OCI-LY1 (cell line): Measurements from ENCODE around the gene S1PR2.
"Not testable (repeated sequence)": the region's sequence is repeated elsewhere in the genome, so short reads cannot be mapped to it uniquely, and the experiment has no call there.

Experiments
- H2AFZ ChIP-seq: fragments of 200-600 bp; sonication (generic), shearing (Covaris generic); 2 replicates; pipeline ENCODE4 v1.6.0; 2014; ENCODE audit warnings: antibody characterized with exemption, mild to moderate bottlenecking, low read length
- H3F3A ChIP-seq: fragments of 200-600 bp; sonication (generic), shearing (Covaris generic); 2 replicates; pipeline ENCODE4 v1.6.0; 2014; ENCODE audit warnings: mild to moderate bottlenecking, antibody characterized with exemption, low read length, moderate library complexity; ENCODE audit not compliant: insufficient read depth
- H3K27ac ChIP-seq: fragments of 200-600 bp; sonication (generic); 2 replicates; pipeline ENCODE4 v1.5.1; 2014; ENCODE audit warnings: low read length, mixed run types, mild to moderate bottlenecking, low read depth; ENCODE audit not compliant: poor library complexity, severe bottlenecking
- H3K27me3 ChIP-seq: fragments of 200-600 bp; sonication (generic); 2 replicates; pipeline ENCODE4 v1.6.0; 2014; ENCODE audit warnings: antibody characterized with exemption, mild to moderate bottlenecking, low read length, moderate library complexity; ENCODE audit not compliant: insufficient read depth
- H3K36me3 ChIP-seq: fragments of 200-600 bp; sonication (generic); 2 replicates; pipeline ENCODE4 v1.6.1; 2014; ENCODE audit warnings: mild to moderate bottlenecking, antibody characterized with exemption, low read length, moderate library complexity, mixed read lengths; ENCODE audit not compliant: insufficient read depth
- H3K4me1 ChIP-seq: fragments of 200-600 bp; sonication (generic); 2 replicates; pipeline ENCODE4 v1.5.1; 2014; ENCODE audit warnings: mild to moderate bottlenecking, low read length, moderate library complexity; ENCODE audit not compliant: insufficient read depth, severe bottlenecking
- H3K4me2 ChIP-seq: fragments of 200-600 bp; sonication (generic), shearing (Covaris generic); 2 replicates; pipeline ENCODE4 v1.6.1; 2014; ENCODE audit warnings: low read length
- H3K4me3 ChIP-seq: fragments of 200-600 bp; sonication (generic); 2 replicates; pipeline ENCODE4 v1.5.1; 2014; ENCODE audit warnings: low read length, low read depth, mild to moderate bottlenecking, mixed read lengths; ENCODE audit not compliant: poor library complexity, severe bottlenecking
- H3K79me2 ChIP-seq: fragments of 200-600 bp; shearing (Covaris generic); 2 replicates; pipeline ENCODE4 v1.6.1; 2016; ENCODE audit warnings: mixed run types, low read length, mixed read lengths; ENCODE audit not compliant: insufficient read depth
- H3K9ac ChIP-seq: fragments of 200-600 bp; sonication (generic), shearing (Covaris generic); 2 replicates; pipeline ENCODE4 v1.6.1; 2014; ENCODE audit warnings: mild to moderate bottlenecking, low read length, mixed read lengths
- H3K9me2 ChIP-seq: fragments of 200-600 bp; sonication (generic), shearing (Covaris generic); 2 replicates; pipeline ENCODE4 v1.6.1; 2014; ENCODE audit warnings: low read depth, mild to moderate bottlenecking, low read length, mixed read lengths
- H3K9me3 ChIP-seq: fragments of 200-600 bp; shearing (Covaris generic); 2 replicates; pipeline ENCODE4 v1.6.1; 2014; ENCODE audit warnings: low read length, mixed read lengths
- H4K20me1 ChIP-seq: fragments of 200-600 bp; sonication (generic), shearing (Covaris generic); 2 replicates; pipeline ENCODE4 v1.6.0; 2016; ENCODE audit warnings: mild to moderate bottlenecking, low read length; ENCODE audit not compliant: insufficient read depth
- EZH2 ChIP-seq: fragments of 200-600 bp; sonication (generic), shearing (Covaris generic); IDR thresholded peaks from 2 replicates; pipeline ENCODE4 v1.8.0; 2017; ENCODE audit warnings: borderline replicate concordance, mixed run types, mild to moderate bottlenecking, antibody characterized with exemption, low read length, moderate library complexity, mixed read lengths
- TF ChIP-seq, protein P1 (sequence below): fragments of 200-600 bp; sonication (generic), shearing (Covaris generic); IDR thresholded peaks from 2 replicates; pipeline ENCODE4 v1.5.1; 2017; ENCODE audit warnings: mild to moderate bottlenecking, antibody characterized with exemption, low read length, moderate library complexity, mixed read lengths

The S1PR2 gene

DNA sequence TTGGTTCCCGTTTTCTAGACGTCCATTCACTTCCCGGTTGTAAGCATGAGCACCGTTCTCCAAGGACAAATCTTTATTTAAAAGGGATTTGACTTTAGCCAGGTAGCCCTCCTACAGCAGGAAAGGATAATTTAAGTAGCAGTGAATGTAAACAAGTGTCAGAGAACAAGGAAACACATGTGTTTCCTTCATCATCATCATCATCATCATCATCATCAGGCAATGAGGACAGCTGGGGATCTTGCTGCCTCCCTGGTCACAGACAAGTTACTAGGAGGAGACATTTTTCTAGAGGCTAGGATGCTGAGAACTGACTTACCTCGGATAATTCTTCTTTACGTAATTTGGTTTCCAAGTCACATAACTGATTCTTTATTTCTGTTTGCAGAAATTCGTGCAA is 50.7 kb downstream of the S1PR2 start:
- TF ChIP-seq, protein P1, sequence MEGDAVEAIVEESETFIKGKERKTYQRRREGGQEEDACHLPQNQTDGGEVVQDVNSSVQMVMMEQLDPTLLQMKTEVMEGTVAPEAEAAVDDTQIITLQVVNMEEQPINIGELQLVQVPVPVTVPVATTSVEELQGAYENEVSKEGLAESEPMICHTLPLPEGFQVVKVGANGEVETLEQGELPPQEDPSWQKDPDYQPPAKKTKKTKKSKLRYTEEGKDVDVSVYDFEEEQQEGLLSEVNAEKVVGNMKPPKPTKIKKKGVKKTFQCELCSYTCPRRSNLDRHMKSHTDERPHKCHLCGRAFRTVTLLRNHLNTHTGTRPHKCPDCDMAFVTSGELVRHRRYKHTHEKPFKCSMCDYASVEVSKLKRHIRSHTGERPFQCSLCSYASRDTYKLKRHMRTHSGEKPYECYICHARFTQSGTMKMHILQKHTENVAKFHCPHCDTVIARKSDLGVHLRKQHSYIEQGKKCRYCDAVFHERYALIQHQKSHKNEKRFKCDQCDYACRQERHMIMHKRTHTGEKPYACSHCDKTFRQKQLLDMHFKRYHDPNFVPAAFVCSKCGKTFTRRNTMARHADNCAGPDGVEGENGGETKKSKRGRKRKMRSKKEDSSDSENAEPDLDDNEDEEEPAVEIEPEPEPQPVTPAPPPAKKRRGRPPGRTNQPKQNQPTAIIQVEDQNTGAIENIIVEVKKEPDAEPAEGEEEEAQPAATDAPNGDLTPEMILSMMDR, result no peak
- TF ChIP-seq EZH2, result no peak
- Histone ChIP-seq H2AFZ (no peak overlapping the region), H3K36me3 (peaks cover 90% of the 10 kb centered on the region), H3K9me3 (no peaks in the 10 kb centered on the region), H3K27ac (no peak overlapping the region), H3K27me3 (no peaks in the 10 kb centered on the region), H3K9me2 (no peaks in the 10 kb centered on the region), H3K4me3 (no peak overlapping the region), H3K9ac (no peak overlapping the region), H3K4me2 (no peak overlapping the region), H3F3A (no peaks in the 10 kb centered on the region), H3K79me2 (peaks cover 28% of the 10 kb centered on the region), H3K4me1 (no peaks in the 10 kb centered on the region), H4K20me1 (no peaks in the 10 kb centered on the region)

DNA sequence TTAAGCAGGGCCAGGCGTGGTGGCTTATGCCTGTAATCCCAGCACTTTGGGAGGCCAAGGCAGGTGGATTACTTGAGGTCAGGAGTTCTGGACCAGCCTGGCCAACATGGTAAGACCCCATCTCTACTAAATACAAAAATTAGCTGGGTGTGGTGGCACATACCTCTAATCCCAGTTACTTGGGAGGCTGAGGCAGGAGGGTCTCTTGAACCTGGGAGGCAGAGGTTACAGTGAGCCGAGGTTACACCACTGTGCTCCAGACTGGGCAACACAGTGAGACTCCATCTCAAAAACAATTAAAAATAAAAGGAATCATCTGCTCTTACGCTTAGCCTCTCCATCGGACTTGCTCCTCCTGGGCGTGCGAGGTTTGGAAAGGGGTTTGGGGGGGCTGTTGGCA is 51.1 kb downstream of the S1PR2 start:
- H3K4me3 ChIP-seq, H4K20me1 ChIP-seq, H2AFZ ChIP-seq, H3K9me2 ChIP-seq, H3K27ac ChIP-seq, H3K4me2 ChIP-seq, H3K9me3 ChIP-seq, H3K27me3 ChIP-seq, H3K9ac ChIP-seq, H3F3A ChIP-seq, H3K4me1 ChIP-seq: not testable (repeated sequence)
- Histone ChIP-seq H3K79me2 (peaks cover 27% of the 10 kb centered on the region), H3K36me3 (peaks cover 92% of the 10 kb centered on the region)

DNA sequence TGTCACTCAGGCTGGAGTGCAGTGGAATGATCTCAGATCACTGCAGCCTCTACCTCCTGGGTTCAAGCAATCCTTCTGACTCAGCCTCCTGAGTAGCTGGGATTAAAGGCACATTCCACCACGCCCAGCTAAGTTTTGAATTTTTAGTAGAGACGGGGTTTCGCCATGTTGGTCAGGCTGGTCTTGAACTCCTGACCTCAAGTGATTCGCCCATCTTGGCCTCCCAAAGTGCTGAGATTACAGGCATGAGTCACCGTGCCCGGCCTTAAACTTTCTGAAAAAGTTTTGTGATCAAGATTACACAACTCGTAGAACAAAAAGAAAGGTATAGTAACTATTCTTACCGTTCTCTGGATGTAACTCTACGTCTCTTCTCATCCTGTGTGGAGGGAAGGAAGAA is 57.6 kb downstream of the S1PR2 start:
- H4K20me1 ChIP-seq, result no peaks in the 10 kb centered on the region
- H3K9ac ChIP-seq, result no peak overlapping the region
- H3K79me2 ChIP-seq, result 0 out of 2 replicates have a peak, but pooled peaks cover 3% of the 10 kb centered on the region
- no peaks in the 10 kb centered on the region for H3F3A ChIP-seq
- no peak overlapping the region for H3K4me2 ChIP-seq
- no peak overlapping the region for H3K27ac ChIP-seq
- H3K27me3 ChIP-seq, result no peaks in the 10 kb centered on the region
- TF ChIP-seq EZH2, result no peak
- TF ChIP-seq, protein P1, result no peak
- no peaks in the 10 kb centered on the region for H3K9me2 ChIP-seq
- no peaks in the 10 kb centered on the region for H3K9me3 ChIP-seq
- peaks cover 92% of the 10 kb centered on the region for H3K36me3 ChIP-seq
- no peak overlapping the region for H2AFZ ChIP-seq
- no peak overlapping the region for H3K4me3 ChIP-seq
- no peaks in the 10 kb centered on the region for H3K4me1 ChIP-seq
